H1 (cell line): ENCODE measurements around the gene ANKRD60. TPM values are rescaled to one million over a fixed set of nuclear protein-coding genes. Genes with fewer than 3 reads are reported as not detected.

Experiments
- CTCF ChIA-PET: fragments of 300-600 bp; sonication (Branson Sonifier 250); formaldehyde crosslinking; loops from one replicate; lab custom pipeline; 2021; ENCODE audit not compliant: partially characterized antibody; lab: Charles Lee
- POLR2A ChIA-PET: fragments of 300-600 bp; sonication (Branson Sonifier 250); formaldehyde crosslinking; loops from one replicate; lab custom pipeline; 2021; ENCODE audit warnings: inconsistent platforms; ENCODE audit not compliant: partially characterized antibody; lab: Charles Lee
- DNase-seq, 2 experiments: peaks; one replicate each; pipeline versions ENCODE4 v3.0.0 to v3.0.0-alpha.2; 2010 to 2022; ENCODE audit warnings: low spot score in 2 of 2, low read depth in 1 of 2, mixed read lengths in 1 of 2
- FAIRE-seq: peaks from 2 replicates; lab custom pipeline; 2011; peaks lifted over from hg19 to GRCh38; lab: Jason Lieb, UNC
- H2AFZ ChIP-seq: 2 replicates; pipeline ENCODE4 v1.8.1; 2012; ENCODE audit warnings: low read length, inconsistent platforms
- H2AK5ac ChIP-seq: 2 replicates; pipeline ENCODE4 v1.6.1; 2013; ENCODE audit warnings: low read depth, low read length
- H2BK120ac ChIP-seq: replicated peaks from 2 replicates; pipeline ENCODE3; 2013; ENCODE audit warnings: low read depth, low read length, inconsistent platforms
- H2BK12ac ChIP-seq: 2 replicates; pipeline ENCODE4 v1.6.1; 2013; ENCODE audit warnings: low read depth, low read length
- H2BK15ac ChIP-seq: 2 replicates; pipeline ENCODE4 v1.6.1; 2013; ENCODE audit warnings: low read length
- H2BK20ac ChIP-seq: 2 replicates; pipeline ENCODE4 v1.6.1; 2013; ENCODE audit warnings: low read length
- H2BK5ac ChIP-seq: 2 replicates; pipeline ENCODE4 v1.6.1; 2013; ENCODE audit warnings: low read depth, low read length
- H3K14ac ChIP-seq: 2 replicates; pipeline ENCODE4 v1.6.1; 2013; ENCODE audit warnings: inconsistent platforms; ENCODE audit not compliant: insufficient read length
- H3K18ac ChIP-seq: 2 replicates; pipeline ENCODE4 v1.6.1; 2013; ENCODE audit warnings: low read length; ENCODE audit errors: extremely low read depth
- H3K23ac ChIP-seq: 2 replicates; pipeline ENCODE4 v1.6.1; 2013; ENCODE audit warnings: inconsistent platforms; ENCODE audit not compliant: insufficient read length
- H3K23me2 ChIP-seq: 2 replicates; pipeline ENCODE4 v1.6.1; 2013; ENCODE audit warnings: low read depth, low read length
- H3K27ac ChIP-seq: 2 replicates; pipeline ENCODE4 v1.6.1; 2011; ENCODE audit warnings: low read depth, low read length, inconsistent platforms
- H3K27me3 ChIP-seq, 4 experiments: replicated peaks in 1 of 4; 1 replicate in 1 of 4; 2 replicates in 3 of 4; pipeline versions ENCODE4 v1.6.1 to v1.8.1; 2011 to 2013; ENCODE audit warnings: low read length in 3 of 4, mild to moderate bottlenecking in 3 of 4, inconsistent platforms in 2 of 4, mixed read lengths in 2 of 4, moderate library complexity in 1 of 4; ENCODE audit not compliant: control insufficient read depth in 3 of 4, insufficient read depth in 3 of 4; ENCODE audit errors: extremely low read depth in 1 of 4
- H3K36me3 ChIP-seq, 4 experiments: 2 replicates each; pipeline versions ENCODE4 v1.6.1 to v1.8.1; 2011 to 2013; ENCODE audit warnings: mild to moderate bottlenecking in 4 of 4, low read length in 3 of 4, moderate library complexity in 2 of 4, control low read depth in 1 of 4, inconsistent platforms in 1 of 4; ENCODE audit not compliant: insufficient read depth in 4 of 4, control insufficient read depth in 2 of 4
- H3K4ac ChIP-seq: replicated peaks from 2 replicates; pipeline ENCODE3; 2013; ENCODE audit warnings: low read length, low read depth, mixed read lengths, inconsistent platforms; ENCODE audit not compliant: insufficient read length
- H3K4me1 ChIP-seq, 4 experiments: replicated peaks in 1 of 4; 1 replicate in 1 of 4; 2 replicates in 3 of 4; pipeline versions ENCODE4 v1.6.1 to v1.8.1; 2011 to 2013; ENCODE audit warnings: low read length in 3 of 4, inconsistent platforms in 2 of 4, mixed read lengths in 1 of 4; ENCODE audit not compliant: insufficient read depth in 4 of 4, control insufficient read depth in 3 of 4
- H3K4me2 ChIP-seq, 2 experiments: 2 replicates each; pipeline versions ENCODE4 v1.6.1 to v1.8.1; 2011 to 2013; ENCODE audit warnings: low read depth in 2 of 2, low read length in 2 of 2, control low read depth in 1 of 2, inconsistent platforms in 1 of 2, mild to moderate bottlenecking in 1 of 2; ENCODE audit not compliant: insufficient read depth in 1 of 2
- H3K4me3 ChIP-seq, 4 experiments: fragments of 200-600, 300-600 bp in 1 of 4; sonication (generic), shearing (Covaris generic), sonication (Bioruptor Twin) in 1 of 4; 2 replicates each; pipeline versions ENCODE4 v1.5.1 to v1.8.1; 2011 to 2016; ENCODE audit warnings: low read length in 4 of 4, low read depth in 3 of 4, control low read depth in 2 of 4, inconsistent platforms in 2 of 4, mild to moderate bottlenecking in 2 of 4, mixed read lengths in 1 of 4, moderate library complexity in 1 of 4; ENCODE audit not compliant: insufficient read depth in 2 of 4; ENCODE audit errors: extremely low read depth in 1 of 4
- H3K56ac ChIP-seq: replicated peaks from 2 replicates; pipeline ENCODE3; 2013; ENCODE audit warnings: low read depth, mild to moderate bottlenecking, mixed read lengths, low read length, inconsistent platforms; ENCODE audit not compliant: insufficient read length
- H3K79me1 ChIP-seq: 2 replicates; pipeline ENCODE4 v1.6.1; 2013; ENCODE audit warnings: low read depth, low read length, control low read depth
- H3K79me2 ChIP-seq, 2 experiments: 2 replicates each; pipeline versions ENCODE4 v1.6.1 to v1.8.1; 2012 to 2013; ENCODE audit warnings: low read length in 2 of 2, mild to moderate bottlenecking in 2 of 2, inconsistent platforms in 1 of 2; ENCODE audit not compliant: insufficient read depth in 2 of 2, control insufficient read depth in 1 of 2
- H3K9ac ChIP-seq, 4 experiments: replicated peaks in 1 of 4; 1 replicate in 1 of 4; 2 replicates in 3 of 4; pipeline versions ENCODE4 v1.6.1 to v1.8.1; 2011 to 2013; ENCODE audit warnings: low read depth in 3 of 4, low read length in 3 of 4, control low read depth in 2 of 4, mild to moderate bottlenecking in 2 of 4, moderate library complexity in 2 of 4, inconsistent platforms in 1 of 4; ENCODE audit errors: extremely low read depth in 1 of 4
- H3K9me3 ChIP-seq, 2 experiments: 2 replicates each; pipeline versions ENCODE4 v1.6.1 to v1.8.1; 2012 to 2013; ENCODE audit warnings: mild to moderate bottlenecking in 2 of 2, moderate library complexity in 2 of 2, control low read depth in 1 of 2, inconsistent platforms in 1 of 2, low read depth in 1 of 2, low read length in 1 of 2, mixed read lengths in 1 of 2; ENCODE audit not compliant: insufficient read depth in 2 of 2
- H4K20me1 ChIP-seq, 2 experiments: replicated peaks in 1 of 2; 2 replicates each; pipeline versions ENCODE3 to v1.8.1; 2011 to 2013; ENCODE audit warnings: inconsistent platforms in 2 of 2, low read length in 2 of 2, mild to moderate bottlenecking in 1 of 2; ENCODE audit not compliant: insufficient read depth in 2 of 2, control insufficient read depth in 1 of 2
- H4K5ac ChIP-seq: 2 replicates; pipeline ENCODE4 v1.6.1; 2013; ENCODE audit warnings: low read length, low read depth, mixed read lengths, inconsistent platforms; ENCODE audit not compliant: insufficient read length
- H4K8ac ChIP-seq: 2 replicates; pipeline ENCODE4 v1.8.0; 2013; ENCODE audit warnings: mild to moderate bottlenecking, moderate library complexity, low read length, inconsistent platforms; ENCODE audit not compliant: insufficient read depth; ENCODE audit errors: extremely low read depth
- H4K91ac ChIP-seq: replicated peaks from 2 replicates; pipeline ENCODE3; 2013; ENCODE audit warnings: low read length, mixed read lengths, inconsistent platforms; ENCODE audit not compliant: insufficient read length
- CBX5 ChIP-seq: fragments of 300-800, 300-1000 bp; sonication (generic); IDR thresholded peaks from 2 replicates; pipeline ENCODE4 v1.7.1; 2016; ENCODE audit warnings: antibody characterized with exemption, low read length, low read depth
- JUND ChIP-seq: IDR thresholded peaks from 2 replicates; pipeline ENCODE4 v1.6.1; 2011; ENCODE audit warnings: mild to moderate bottlenecking, improper control_type of control experiment, low read length
- NANOG ChIP-seq: IDR thresholded peaks from 2 replicates; pipeline ENCODE4 v1.6.1; 2011; ENCODE audit warnings: low read length, low read depth, mild to moderate bottlenecking, inconsistent platforms; ENCODE audit not compliant: insufficient read depth, poor library complexity, severe bottlenecking
- NRF1 ChIP-seq: IDR thresholded peaks from 2 replicates; pipeline ENCODE4 v1.6.1; 2011; ENCODE audit warnings: mild to moderate bottlenecking, low read depth, low read length, improper control_type of control experiment
- POU5F1 ChIP-seq: IDR thresholded peaks from 2 replicates; pipeline ENCODE4 v1.6.1; 2011; ENCODE audit warnings: low read depth, mild to moderate bottlenecking, low read length, moderate library complexity
- RFX5 ChIP-seq: IDR thresholded peaks from 2 replicates; pipeline ENCODE4 v1.6.1; 2011; ENCODE audit warnings: low read depth, low read length, improper control_type of control experiment, borderline replicate concordance
- SRF ChIP-seq: IDR thresholded peaks from 2 replicates; pipeline ENCODE4 v1.6.1; 2011; ENCODE audit warnings: mild to moderate bottlenecking, low read depth, low read length, moderate library complexity
- SUZ12 ChIP-seq: fragments of 200-600 bp; sonication (generic); IDR thresholded peaks from 2 replicates; pipeline ENCODE4 v1.6.1; 2012; ENCODE audit warnings: mild to moderate bottlenecking, inconsistent platforms, low read length, moderate library complexity, mixed read lengths
- TBP ChIP-seq: IDR thresholded peaks from 2 replicates; pipeline ENCODE4 v1.6.1; 2011; ENCODE audit warnings: low read depth, low read length, improper control_type of control experiment
- TEAD4 ChIP-seq: IDR thresholded peaks from 2 replicates; pipeline ENCODE4 v1.6.1; 2012; ENCODE audit warnings: low read depth, low read length, inconsistent platforms, mixed read lengths
- ZNF274 ChIP-seq: IDR thresholded peaks from 2 replicates; pipeline ENCODE4 v1.7.0; 2012; ENCODE audit warnings: low read length, borderline replicate concordance; ENCODE audit errors: extremely low read depth
- WGBS, 2 experiments: shearing (Covaris generic) in 1 of 2; methylation state at CpG; one replicate each; pipeline versions ENCODE4 v1.1.6 to v1.1.7; 2013 to 2015; ENCODE audit warnings: low lambda C conversion rate in 2 of 2, mixed read lengths in 2 of 2, inconsistent platforms in 1 of 2, low coverage in 1 of 2, missing lambda C conversion rate in 1 of 2; ENCODE audit not compliant: insufficient replicate concordance in 2 of 2, insufficient coverage in 1 of 2, insufficient read length in 1 of 2; ENCODE audit errors: extremely low coverage in 1 of 2, missing lambda C conversion rate in 1 of 2; 5-methylcytosine and 5-hydroxymethylcytosine counted together
- polyA plus RNA-seq, 7 experiments: library from polyadenylated mRNA; depleted of rRNA in 3 of 7; stranded (reverse) in 5 of 7; unstranded in 2 of 7; fragments of >200 nt in 5 of 7; fragments of 200-250 nt in 2 of 7; gene quantifications; 1 replicate in 5 of 7; 2 replicates in 1 of 7; 4 replicates in 1 of 7; pipeline versions ENCODE4 v1.2.1 to v1.2.3, GENCODE V29; 2011 to 2013; ENCODE audit warnings: missing spikeins in 2 of 7, mixed read lengths in 2 of 7
- total RNA-seq: library from RNA; stranded (reverse); fragmentation: NEBNext Ultra II Directional; extraction: Animal tissue kit (Norgen Biotek cat#: 25700); gene quantifications from 2 replicates; pipeline ENCODE4 v1.2.1, GENCODE V29; 2021
- TF ChIP-seq, protein P1 (sequence below), 3 experiments: IDR thresholded peaks; 1 replicate in 2 of 3; 2 replicates in 1 of 3; pipeline versions ENCODE4 v1.5.1 to v1.6.1; 2011; ENCODE audit warnings: low read length in 3 of 3, mild to moderate bottlenecking in 3 of 3, inconsistent platforms in 2 of 3, low read depth in 1 of 3, moderate library complexity in 1 of 3; ENCODE audit not compliant: insufficient read depth in 1 of 3; ENCODE audit errors: control extremely low read depth in 1 of 3

ANKRD60 gene
- total and polyA plus RNA-seq, 2 of the 8 experiments (the other 6 are each of a cell fraction or from before 2014, with no cell fraction given) = not detected

DNA sequence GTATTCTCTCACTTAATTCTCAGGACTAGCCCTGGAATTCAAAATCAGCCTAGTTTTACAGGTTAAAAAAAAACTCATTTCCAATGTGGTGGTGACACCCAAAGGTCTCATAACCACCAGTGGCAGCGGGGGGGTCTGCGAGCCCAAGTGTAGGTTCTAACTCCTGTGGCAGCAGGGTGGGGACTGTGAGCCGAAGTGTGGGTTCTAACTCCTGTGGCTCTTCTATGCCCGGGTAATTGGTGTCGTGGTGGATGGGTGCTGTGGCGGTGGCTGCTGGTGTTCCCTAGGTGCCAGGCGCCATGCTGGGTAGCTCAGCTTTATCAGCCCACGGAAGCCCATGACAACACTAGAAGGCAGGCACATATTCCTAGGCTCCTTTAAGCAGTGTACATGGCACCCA, 4.9 kb upstream of the ANKRD60 start:
- Histone ChIP-seq H3K14ac (no peak overlapping the region), H2BK12ac (no peak overlapping the region), H4K8ac (no peak overlapping the region; the same call in 1 of the 2 replicates), H2AK5ac (no peak overlapping the region), H3K23me2 (peaks cover 10% of the 10 kb centered on the region; the same call in 1 of the 2 replicates), H3K18ac (no peak overlapping the region), H3K27me3 (no peaks in the 10 kb centered on the region; a peak in 1 of 7 replicates), H2BK5ac (no peak overlapping the region), H3K9ac (no peak overlapping the region), H3K79me2 (no peaks in the 10 kb centered on the region), H3K79me1 (no peaks in the 10 kb centered on the region), H3K4me1 (peaks cover 0 to 3% (median 0%) of the 10 kb centered on the region in 4 experiments; a peak in 2 of 7 replicates), H2BK20ac (no peak overlapping the region), H3K36me3 (peaks cover 0 to 4% (median 0%) of the 10 kb centered on the region in 4 experiments; a peak in 1 of 8 replicates), H3K9me3 (no peaks in the 10 kb centered on the region), H3K56ac (no peak overlapping the region), H4K5ac (no peak overlapping the region), H3K23ac (no peak overlapping the region), H3K4me2 (no peak overlapping the region), H2AFZ (no peak overlapping the region), H3K4me3 (no peak overlapping the region), H2BK15ac (no peak overlapping the region), H2BK120ac (no peak overlapping the region), H3K27ac (no peak overlapping the region), H4K20me1 (peaks cover 0 to 3% of the 10 kb centered on the region in 2 experiments), H4K91ac (no peak overlapping the region), H3K4ac (no peak overlapping the region)
- FAIRE-seq (no peak), DNase-seq (no peak)
- ChIA-PET POLR2A (no interaction called here), CTCF (interaction anchor here (0.5 to 3.8 kb wide), 16 partner anchors 9 to 1222 kb away, joined by 3 to 21 read pairs (median 3); no protein-coding TSS in a partner anchor)
- TF ChIP-seq NRF1 (no peak), TBP (no peak), RFX5 (no peak), CBX5 (no peak), NANOG (no peak), POU5F1 (no peak), SRF (no peak), SUZ12 (no peak), TEAD4 (no peak), ZNF274 (no peak), JUND (no peak)
- TF ChIP-seq, protein P1, sequence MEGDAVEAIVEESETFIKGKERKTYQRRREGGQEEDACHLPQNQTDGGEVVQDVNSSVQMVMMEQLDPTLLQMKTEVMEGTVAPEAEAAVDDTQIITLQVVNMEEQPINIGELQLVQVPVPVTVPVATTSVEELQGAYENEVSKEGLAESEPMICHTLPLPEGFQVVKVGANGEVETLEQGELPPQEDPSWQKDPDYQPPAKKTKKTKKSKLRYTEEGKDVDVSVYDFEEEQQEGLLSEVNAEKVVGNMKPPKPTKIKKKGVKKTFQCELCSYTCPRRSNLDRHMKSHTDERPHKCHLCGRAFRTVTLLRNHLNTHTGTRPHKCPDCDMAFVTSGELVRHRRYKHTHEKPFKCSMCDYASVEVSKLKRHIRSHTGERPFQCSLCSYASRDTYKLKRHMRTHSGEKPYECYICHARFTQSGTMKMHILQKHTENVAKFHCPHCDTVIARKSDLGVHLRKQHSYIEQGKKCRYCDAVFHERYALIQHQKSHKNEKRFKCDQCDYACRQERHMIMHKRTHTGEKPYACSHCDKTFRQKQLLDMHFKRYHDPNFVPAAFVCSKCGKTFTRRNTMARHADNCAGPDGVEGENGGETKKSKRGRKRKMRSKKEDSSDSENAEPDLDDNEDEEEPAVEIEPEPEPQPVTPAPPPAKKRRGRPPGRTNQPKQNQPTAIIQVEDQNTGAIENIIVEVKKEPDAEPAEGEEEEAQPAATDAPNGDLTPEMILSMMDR (IDR thresholded peaks at IDR 0.05; ENCODE audit: control extremely low read depth in 1 of 3, insufficient read depth in 1 of 3, low read depth in 1 of 3, low read length in 3 of 3) = no peak
- WGBS, 2 experiments = 99% methylated on average over 8 of the region's 8 CpGs; no CpG with 5 or more reads in 1 of the 2 experiments
